Panc1 (cell line): ENCODE data around the gene NUMB. TPM values are rescaled to one million over a fixed set of nuclear protein-coding genes. Genes with fewer than 3 reads are reported as not detected.

Experiments used
- ATAC-seq: fragments of 200-7000 bp; cut with Tn5 transposase; 2 replicates; pipeline ENCODE4 v1.9.1; 2020; ENCODE audit warnings: mild to moderate bottlenecking, moderate library complexity
- BruUV-seq: library from RNA; stranded (reverse); fragments of 400-500 nt; replicated peaks from 2 replicates; lab custom pipeline; 2021; lab: Mats Ljungman, UMichigan
- CTCF ChIA-PET: fragments of 300-600 bp; sonication (Branson Sonifier 250); formaldehyde crosslinking; loops from one replicate; lab custom pipeline; 2022; ENCODE audit warnings: antibody characterized with exemption; lab: Charles Lee
- POLR2A ChIA-PET: fragments of 300-600 bp; sonication (Branson Sonifier 250); formaldehyde crosslinking; loops from one replicate; lab custom pipeline; 2022; ENCODE audit warnings: antibody characterized with exemption; lab: Charles Lee
- DNase-seq: peaks from one replicate; pipeline ENCODE4 v3.0.0-alpha.2; 2010; ENCODE audit warnings: low read depth, low spot score
- H3K27ac ChIP-seq: 2 replicates; pipeline ENCODE4 v1.5.1; 2011; ENCODE audit warnings: mild to moderate bottlenecking, low read length, inconsistent platforms
- H3K27me3 ChIP-seq: fragments of 200-500 bp; sonication (Bioruptor generic); 2 replicates; pipeline ENCODE4 v1.6.0; 2014; ENCODE audit warnings: low read length, inconsistent platforms; ENCODE audit not compliant: control insufficient read depth, insufficient read depth
- H3K36me3 ChIP-seq: fragments of 200-500 bp; sonication (Bioruptor generic); 2 replicates; pipeline ENCODE4 v1.5.1; 2014; ENCODE audit warnings: inconsistent platforms, mild to moderate bottlenecking, low read length, moderate library complexity; ENCODE audit not compliant: control insufficient read depth, insufficient read depth
- H3K4me1 ChIP-seq: 2 replicates; pipeline ENCODE4 v1.5.1; 2011; ENCODE audit warnings: inconsistent platforms, mild to moderate bottlenecking, low read length, moderate library complexity; ENCODE audit not compliant: control insufficient read depth, insufficient read depth
- H3K4me3 ChIP-seq, 2 experiments: 2 replicates each; pipeline ENCODE4 v1.5.1; 2011 to 2012; ENCODE audit warnings: low read depth in 2 of 2, low read length in 2 of 2, mild to moderate bottlenecking in 2 of 2, inconsistent platforms in 1 of 2, moderate library complexity in 1 of 2
- H3K9me3 ChIP-seq: fragments of 200-500 bp; sonication (Bioruptor generic); 2 replicates; pipeline ENCODE4 v1.5.1; 2014; ENCODE audit warnings: low read depth, mild to moderate bottlenecking, inconsistent platforms, low read length, moderate library complexity; ENCODE audit not compliant: control insufficient read depth, insufficient read depth
- CTCF ChIP-seq: fragments of 450-650 bp; IDR thresholded peaks from 2 replicates; pipeline ENCODE4 v1.5.1; 2017; ENCODE audit warnings: mild to moderate bottlenecking
- POLR2AphosphoS5 ChIP-seq: IDR thresholded peaks from 2 replicates; pipeline ENCODE4 v1.6.1; 2012; ENCODE audit warnings: mild to moderate bottlenecking, low read depth, low read length, moderate library complexity
- REST ChIP-seq, 2 experiments: IDR thresholded peaks; 2 replicates each; pipeline ENCODE4 v1.6.1; 2011 to 2012; ENCODE audit warnings: low read depth in 2 of 2, control low read depth in 1 of 2, low read length in 1 of 2, mild to moderate bottlenecking in 1 of 2, moderate library complexity in 1 of 2; ENCODE audit not compliant: insufficient read depth in 1 of 2
- SIN3A ChIP-seq: IDR thresholded peaks from 2 replicates; pipeline ENCODE4 v1.6.1; 2012; ENCODE audit warnings: low read depth, mild to moderate bottlenecking, low read length, moderate library complexity, borderline replicate concordance; ENCODE audit not compliant: insufficient read depth
- TCF7L2 ChIP-seq: IDR thresholded peaks from 2 replicates; pipeline ENCODE4 v1.6.1; 2011; ENCODE audit warnings: mild to moderate bottlenecking, low read depth, low read length, inconsistent platforms
- in situ Hi-C: cut with HindIII; loops from 2 replicates; pipeline ENCODE4 v1.10.0; 2016; ENCODE audit warnings: low sequenced_read_pairs, low pct_unique_long_range_greater_than_20kb
- intact Hi-C: fragments of 100-400 bp; cut with micrococcal nuclease; formaldehyde crosslinking; loops from one replicate; pipeline ENCODE4 v1.10.0; 2022; ENCODE audit not compliant: unreplicated experiment
- total RNA-seq: library from RNA; stranded (reverse); gene quantifications from one replicate; pipeline ENCODE4 v1.2.1, GENCODE V29; 2021; ENCODE audit not compliant: unreplicated experiment

The NUMB gene
- total RNA-seq, 1 experiment from 2014 or later: 51.5 TPM

- no peak overlapping the region for H3K4me3 ChIP-seq
- intact Hi-C loops: loop anchor here (1.0 kb wide), 1 partner anchor 176 kb away; no protein-coding TSS in a partner anchor
- DNase-seq (no peak), ATAC-seq (peak; percentile 53; the same call in 1 of the 2 replicates)
- H3K4me1 ChIP-seq: no peaks in the 10 kb centered on the region
- H3K9me3 ChIP-seq: no peaks in the 10 kb centered on the region
- no peaks in the 10 kb centered on the region for H3K36me3 ChIP-seq
- POLR2A ChIA-PET: interaction anchor here (0.7 kb wide), 1 partner anchor 28 kb away, joined by 11 read pairs; no protein-coding TSS in a partner anchor
- in situ Hi-C loops: no loop called here
- BruUV-seq: no TSS peak
- CTCF ChIA-PET: interaction anchor here (0.5 to 1.7 kb wide), 11 partner anchors 8 to 298 kb away, joined by 3 to 28 read pairs (median 4); no protein-coding TSS in a partner anchor
- H3K27ac ChIP-seq: no peak overlapping the region
- H3K27me3 ChIP-seq: no peaks in the 10 kb centered on the region
- TF ChIP-seq CTCF: no peak
- TF ChIP-seq REST (IDR thresholded peaks at IDR 0.05; ENCODE audit: insufficient read depth in 1 of 2, low read depth in 2 of 2, low read length in 1 of 2): no peak
- TF ChIP-seq POLR2AphosphoS5: no peak
- no peak for TF ChIP-seq TCF7L2
- TF ChIP-seq SIN3A: no peak
Observed at GRCh38 chr14:73471582-73472184, 13.3 kb upstream of the NUMB start.

- no TSS peak for BruUV-seq
- TF ChIP-seq TCF7L2 (no peak), POLR2AphosphoS5 (no peak), SIN3A (no peak)
- Histone ChIP-seq H3K9me3 (no peaks in the 10 kb centered on the region), H3K4me1 (no peaks in the 10 kb centered on the region), H3K36me3 (no peaks in the 10 kb centered on the region), H3K4me3 (no peak overlapping the region), H3K27ac (no peak overlapping the region), H3K27me3 (no peaks in the 10 kb centered on the region)
- intact Hi-C loops: no loop called here
- no peak for ATAC-seq
- CTCF ChIA-PET: interaction anchor here (0.6 kb wide), 1 partner anchor 14 kb away, joined by 4 read pairs; no protein-coding TSS in a partner anchor
- POLR2A ChIA-PET: no interaction called here
- no peak for DNase-seq
- in situ Hi-C loops: no loop called here
Observed at GRCh38 chr14:73468828-73469375, 10.6 kb upstream of the NUMB start.

GRCh38 chr14:73467800-73468199, 9.5 kb upstream of the NUMB start:
- in situ Hi-C loops (no loop called here), intact Hi-C loops (no loop called here)
- POLR2A ChIA-PET: interaction anchor here (0.6 kb wide), 2 partner anchors 11 to 111 kb away, joined by 3 to 6 read pairs; no protein-coding TSS in a partner anchor
- TF ChIP-seq SIN3A (no peak), REST (IDR thresholded peaks at IDR 0.05; ENCODE audit: insufficient read depth in 1 of 2, low read depth in 2 of 2, low read length in 1 of 2) (no peak), CTCF (no peak), POLR2AphosphoS5 (no peak), TCF7L2 (no peak)
- no TSS peak for BruUV-seq
- ATAC-seq (no peak), DNase-seq (no peak)
- Histone ChIP-seq H3K36me3 (no peaks in the 10 kb centered on the region), H3K27ac (no peak overlapping the region), H3K27me3 (no peaks in the 10 kb centered on the region), H3K4me1 (no peaks in the 10 kb centered on the region), H3K4me3 (no peak overlapping the region), H3K9me3 (no peaks in the 10 kb centered on the region)
- CTCF ChIA-PET: no interaction called here
